Liver (tissue), 3 donors: ENCODE measurements around the gene CNNM2.

Source experiments
- ATF3 ChIP-seq: IDR thresholded peaks from 2 replicates; pipeline ENCODE4 v1.6.1; 2016; ENCODE audit warnings: antibody characterized with exemption
- CTCF ChIP-seq: fragments of 150-350 bp; IDR thresholded peaks from 2 replicates; pipeline ENCODE4 v1.5.1; 2017; ENCODE audit warnings: improper control_type of control experiment, low read depth, low read length; ENCODE audit not compliant: missing input control
- GABPA ChIP-seq, 2 donors: IDR thresholded peaks in 1 of 2; conservative IDR thresholded peaks in 1 of 2; 2 replicates each; pipeline ENCODE4 v1.6.1; 2016; ENCODE audit warnings: antibody characterized with exemption in 2 of 2, mild to moderate bottlenecking in 1 of 2, moderate library complexity in 1 of 2
- HNF4A ChIP-seq, 2 donors: conservative IDR thresholded peaks; 2 replicates each; pipeline ENCODE4 v1.6.1; 2016; ENCODE audit warnings: antibody characterized with exemption in 2 of 2, mild to moderate bottlenecking in 2 of 2
- HNF4G ChIP-seq: IDR thresholded peaks from 2 replicates; pipeline ENCODE4 v1.6.1; 2016; ENCODE audit warnings: antibody characterized with exemption
- JUND ChIP-seq, 2 donors: IDR thresholded peaks; 2 replicates each; pipeline ENCODE4 v1.6.1; 2016; ENCODE audit warnings: antibody characterized with exemption in 2 of 2
- MAX ChIP-seq: IDR thresholded peaks from 2 replicates; pipeline ENCODE4 v1.6.1; 2016; ENCODE audit warnings: antibody characterized with exemption
- RAD21 ChIP-seq, 2 donors: IDR thresholded peaks; 2 replicates each; pipeline ENCODE4 v1.6.1; 2016; ENCODE audit warnings: antibody characterized with exemption in 2 of 2, mild to moderate bottlenecking in 2 of 2
- REST ChIP-seq: IDR thresholded peaks from 2 replicates; pipeline ENCODE4 v1.6.1; 2016; ENCODE audit warnings: antibody characterized with exemption, mild to moderate bottlenecking
- RXRA ChIP-seq, 2 donors: IDR thresholded peaks; 2 replicates each; pipeline ENCODE4 v1.6.1; 2017 to 2018; ENCODE audit warnings: antibody characterized with exemption in 2 of 2, mild to moderate bottlenecking in 1 of 2
- TAF1 ChIP-seq: conservative IDR thresholded peaks from 2 replicates; pipeline ENCODE4 v1.6.1; 2016; ENCODE audit warnings: antibody characterized with exemption, mild to moderate bottlenecking
- TF ChIP-seq, protein P1 (sequence below): IDR thresholded peaks from 2 replicates; pipeline ENCODE4 v1.6.1; 2016; ENCODE audit warnings: antibody characterized with exemption
- donor health status: healthy.
- donor health status: healthy.

- TF ChIP-seq CTCF (no peak), RXRA (IDR thresholded peaks at IDR 0.05) (no peak), MAX (no peak), REST (no peak), RAD21 (IDR thresholded peaks at IDR 0.05) (peak; percentile 16 to 29), HNF4G (no peak), HNF4A (conservative IDR thresholded peaks at IDR 0.05) (no peak), TAF1 (no peak), ATF3 (no peak), JUND (IDR thresholded peaks at IDR 0.05) (no peak), GABPA (IDR thresholded peaks at IDR 0.05 in 1 of 2, conservative IDR thresholded peaks at IDR 0.05 in 1 of 2) (no peak)
- TF ChIP-seq, protein P1, sequence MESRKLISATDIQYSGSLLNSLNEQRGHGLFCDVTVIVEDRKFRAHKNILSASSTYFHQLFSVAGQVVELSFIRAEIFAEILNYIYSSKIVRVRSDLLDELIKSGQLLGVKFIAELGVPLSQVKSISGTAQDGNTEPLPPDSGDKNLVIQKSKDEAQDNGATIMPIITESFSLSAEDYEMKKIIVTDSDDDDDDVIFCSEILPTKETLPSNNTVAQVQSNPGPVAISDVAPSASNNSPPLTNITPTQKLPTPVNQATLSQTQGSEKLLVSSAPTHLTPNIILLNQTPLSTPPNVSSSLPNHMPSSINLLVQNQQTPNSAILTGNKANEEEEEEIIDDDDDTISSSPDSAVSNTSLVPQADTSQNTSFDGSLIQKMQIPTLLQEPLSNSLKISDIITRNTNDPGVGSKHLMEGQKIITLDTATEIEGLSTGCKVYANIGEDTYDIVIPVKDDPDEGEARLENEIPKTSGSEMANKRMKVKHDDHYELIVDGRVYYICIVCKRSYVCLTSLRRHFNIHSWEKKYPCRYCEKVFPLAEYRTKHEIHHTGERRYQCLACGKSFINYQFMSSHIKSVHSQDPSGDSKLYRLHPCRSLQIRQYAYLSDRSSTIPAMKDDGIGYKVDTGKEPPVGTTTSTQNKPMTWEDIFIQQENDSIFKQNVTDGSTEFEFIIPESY = no peak
Observed at GRCh38 chr10:103123282-103124024, 205.4 kb downstream of the CNNM2 start.
